DND-41 (cell line): ENCODE measurements around the gene LSM7.

ENCODE experiments used
- ATAC-seq: fragments of 200-7000 bp; cut with Tn5 transposase; 3 replicates; pipeline ENCODE4 v1.9.1; 2021; ENCODE audit warnings: low read depth; ENCODE audit not compliant: insufficient read depth
- DNase-seq: peaks from one replicate; pipeline ENCODE4 v3.0.0-alpha.2; 2020
- H2AFZ ChIP-seq: 2 replicates; pipeline ENCODE4 v1.6.0; 2012; ENCODE audit warnings: low read depth, low read length
- H3K27ac ChIP-seq: 2 replicates; pipeline ENCODE4 v1.5.1; 2012; ENCODE audit warnings: low read length, inconsistent platforms
- H3K27me3 ChIP-seq: fragments of 200-600 bp; sonication (generic); 2 replicates; pipeline ENCODE4 v1.6.0; 2012; ENCODE audit warnings: low read length, mild to moderate bottlenecking, inconsistent platforms; ENCODE audit not compliant: insufficient read depth, poor library complexity
- H3K36me3 ChIP-seq: 2 replicates; pipeline ENCODE4 v1.5.1; 2012; ENCODE audit warnings: low read length, inconsistent platforms; ENCODE audit not compliant: insufficient read depth
- H3K4me1 ChIP-seq: 2 replicates; pipeline ENCODE4 v1.5.1; 2012; ENCODE audit warnings: mild to moderate bottlenecking, low read length; ENCODE audit not compliant: insufficient read depth
- H3K4me2 ChIP-seq: 2 replicates; pipeline ENCODE4 v1.6.0; 2012; ENCODE audit warnings: mild to moderate bottlenecking, moderate library complexity, low read length, inconsistent platforms; ENCODE audit not compliant: insufficient read depth
- H3K4me3 ChIP-seq, 2 experiments: fragments of 200-600 bp in 1 of 2; shearing (Covaris generic) in 1 of 2; 2 replicates each; pipeline ENCODE4 v1.5.1; 2012 to 2016; ENCODE audit warnings: inconsistent platforms in 2 of 2, low read length in 2 of 2, mild to moderate bottlenecking in 2 of 2, low read depth in 1 of 2, moderate library complexity in 1 of 2
- H3K79me2 ChIP-seq: 2 replicates; pipeline ENCODE4 v1.6.0; 2012; ENCODE audit warnings: low read length, inconsistent platforms; ENCODE audit not compliant: insufficient read depth
- H3K9ac ChIP-seq: 2 replicates; pipeline ENCODE4 v1.6.0; 2012; ENCODE audit warnings: low read depth, mild to moderate bottlenecking, inconsistent platforms, low read length, moderate library complexity
- H3K9me3 ChIP-seq: 2 replicates; pipeline ENCODE4 v1.5.1; 2012; ENCODE audit warnings: low read length, moderate library complexity, mild to moderate bottlenecking, inconsistent platforms; ENCODE audit not compliant: insufficient read depth, severe bottlenecking
- H4K20me1 ChIP-seq: 2 replicates; pipeline ENCODE4 v1.6.0; 2012; ENCODE audit warnings: low read length; ENCODE audit not compliant: insufficient read depth
- EZH2 ChIP-seq: IDR thresholded peaks from 3 replicates; pipeline ENCODE4 v1.6.1; 2012; ENCODE audit warnings: borderline replicate concordance, low read depth, mild to moderate bottlenecking, moderate library complexity, low read length, inconsistent platforms; ENCODE audit not compliant: severe bottlenecking
- TF ChIP-seq, protein P1 (sequence below): IDR thresholded peaks from 2 replicates; pipeline ENCODE4 v1.5.1; 2012; ENCODE audit warnings: borderline replicate concordance, low read length, moderate library complexity, mild to moderate bottlenecking; ENCODE audit not compliant: poor library complexity, severe bottlenecking; ENCODE audit errors: extremely low read depth

LSM7 gene

DNA sequence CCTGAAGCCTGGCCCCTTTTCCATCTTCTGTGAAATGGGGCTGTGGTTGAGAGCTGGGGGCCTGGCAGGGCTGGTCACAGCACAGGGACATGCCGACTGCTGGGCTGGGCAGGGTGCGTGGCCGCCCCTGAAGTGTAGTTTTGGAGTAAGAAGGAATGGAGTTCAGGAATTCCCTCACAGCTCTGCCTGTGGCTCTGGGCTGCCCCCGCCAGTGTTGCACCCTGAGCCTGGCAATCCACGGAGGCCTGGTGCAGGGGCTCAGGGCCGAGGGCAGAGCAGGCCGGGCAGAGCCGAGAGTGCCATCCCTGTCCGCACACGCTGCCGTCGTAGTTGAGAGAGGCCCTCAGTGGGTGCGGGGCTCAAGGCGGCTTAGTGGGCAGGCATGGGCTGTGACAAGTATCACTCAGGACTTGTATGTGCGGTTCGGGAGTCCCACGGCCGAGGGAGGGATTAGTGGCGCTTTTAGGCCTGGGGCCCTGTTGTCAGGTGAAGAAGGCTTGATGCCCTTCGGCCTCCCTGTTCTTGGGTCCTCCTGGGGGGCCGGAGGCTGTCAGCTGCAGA, 9.7 kb upstream of the LSM7 start:
- peaks cover 9% of the 10 kb centered on the region for H3K4me1 ChIP-seq
- no peak overlapping the region for H3K27ac ChIP-seq
- no peak overlapping the region for H2AFZ ChIP-seq
- no peaks in the 10 kb centered on the region for H3K9me3 ChIP-seq
- H3K27me3 ChIP-seq = no peaks in the 10 kb centered on the region
- peaks cover 62% of the 10 kb centered on the region for H3K79me2 ChIP-seq
- H3K9ac ChIP-seq = no peak overlapping the region
- no peak for DNase-seq
- H3K4me2 ChIP-seq = no peak overlapping the region
- H3K36me3 ChIP-seq = peaks cover 85% of the 10 kb centered on the region
- H3K4me3 ChIP-seq = no peak overlapping the region
- peaks cover 76% of the 10 kb centered on the region for H4K20me1 ChIP-seq
- ATAC-seq = no peak
- TF ChIP-seq, protein P1, sequence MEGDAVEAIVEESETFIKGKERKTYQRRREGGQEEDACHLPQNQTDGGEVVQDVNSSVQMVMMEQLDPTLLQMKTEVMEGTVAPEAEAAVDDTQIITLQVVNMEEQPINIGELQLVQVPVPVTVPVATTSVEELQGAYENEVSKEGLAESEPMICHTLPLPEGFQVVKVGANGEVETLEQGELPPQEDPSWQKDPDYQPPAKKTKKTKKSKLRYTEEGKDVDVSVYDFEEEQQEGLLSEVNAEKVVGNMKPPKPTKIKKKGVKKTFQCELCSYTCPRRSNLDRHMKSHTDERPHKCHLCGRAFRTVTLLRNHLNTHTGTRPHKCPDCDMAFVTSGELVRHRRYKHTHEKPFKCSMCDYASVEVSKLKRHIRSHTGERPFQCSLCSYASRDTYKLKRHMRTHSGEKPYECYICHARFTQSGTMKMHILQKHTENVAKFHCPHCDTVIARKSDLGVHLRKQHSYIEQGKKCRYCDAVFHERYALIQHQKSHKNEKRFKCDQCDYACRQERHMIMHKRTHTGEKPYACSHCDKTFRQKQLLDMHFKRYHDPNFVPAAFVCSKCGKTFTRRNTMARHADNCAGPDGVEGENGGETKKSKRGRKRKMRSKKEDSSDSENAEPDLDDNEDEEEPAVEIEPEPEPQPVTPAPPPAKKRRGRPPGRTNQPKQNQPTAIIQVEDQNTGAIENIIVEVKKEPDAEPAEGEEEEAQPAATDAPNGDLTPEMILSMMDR = no peak
- TF ChIP-seq EZH2 = no peak

DNA sequence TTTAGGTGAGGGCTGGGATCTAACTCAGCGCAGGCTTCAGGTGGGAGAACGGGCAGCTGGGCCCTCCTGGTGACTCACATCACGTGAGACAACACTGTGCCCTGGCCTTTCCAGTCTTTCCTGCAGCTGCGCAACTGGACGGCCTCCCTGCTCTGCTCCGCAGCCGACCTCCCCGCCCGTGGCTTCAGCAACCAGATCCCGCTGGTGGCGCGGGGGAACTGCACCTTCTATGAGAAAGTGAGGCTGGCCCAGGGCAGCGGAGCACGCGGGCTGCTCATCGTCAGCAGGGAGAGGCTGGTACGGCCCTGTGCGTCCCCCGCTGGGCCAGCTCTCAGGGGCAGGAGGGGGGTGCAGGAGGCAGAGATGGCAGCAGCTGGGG, 8.9 kb upstream of the LSM7 start:
- H3K9ac ChIP-seq = no peak overlapping the region
- DNase-seq (peak; percentile 37), ATAC-seq (peak; percentile 41; the same call in 1 of the 3 replicates)
- no peak overlapping the region for H3K27ac ChIP-seq
- H3K9me3 ChIP-seq = no peaks in the 10 kb centered on the region
- H3K4me1 ChIP-seq = peaks cover 16% of the 10 kb centered on the region
- H2AFZ ChIP-seq = no peak overlapping the region
- peaks cover 68% of the 10 kb centered on the region for H3K79me2 ChIP-seq
- peaks cover 79% of the 10 kb centered on the region for H4K20me1 ChIP-seq
- H3K36me3 ChIP-seq = peaks cover 78% of the 10 kb centered on the region
- H3K4me3 ChIP-seq = no peak overlapping the region
- H3K27me3 ChIP-seq = no peaks in the 10 kb centered on the region
- H3K4me2 ChIP-seq = no peak overlapping the region
- no peak for TF ChIP-seq EZH2
- TF ChIP-seq, protein P1 = peak; percentile 24

DNA sequence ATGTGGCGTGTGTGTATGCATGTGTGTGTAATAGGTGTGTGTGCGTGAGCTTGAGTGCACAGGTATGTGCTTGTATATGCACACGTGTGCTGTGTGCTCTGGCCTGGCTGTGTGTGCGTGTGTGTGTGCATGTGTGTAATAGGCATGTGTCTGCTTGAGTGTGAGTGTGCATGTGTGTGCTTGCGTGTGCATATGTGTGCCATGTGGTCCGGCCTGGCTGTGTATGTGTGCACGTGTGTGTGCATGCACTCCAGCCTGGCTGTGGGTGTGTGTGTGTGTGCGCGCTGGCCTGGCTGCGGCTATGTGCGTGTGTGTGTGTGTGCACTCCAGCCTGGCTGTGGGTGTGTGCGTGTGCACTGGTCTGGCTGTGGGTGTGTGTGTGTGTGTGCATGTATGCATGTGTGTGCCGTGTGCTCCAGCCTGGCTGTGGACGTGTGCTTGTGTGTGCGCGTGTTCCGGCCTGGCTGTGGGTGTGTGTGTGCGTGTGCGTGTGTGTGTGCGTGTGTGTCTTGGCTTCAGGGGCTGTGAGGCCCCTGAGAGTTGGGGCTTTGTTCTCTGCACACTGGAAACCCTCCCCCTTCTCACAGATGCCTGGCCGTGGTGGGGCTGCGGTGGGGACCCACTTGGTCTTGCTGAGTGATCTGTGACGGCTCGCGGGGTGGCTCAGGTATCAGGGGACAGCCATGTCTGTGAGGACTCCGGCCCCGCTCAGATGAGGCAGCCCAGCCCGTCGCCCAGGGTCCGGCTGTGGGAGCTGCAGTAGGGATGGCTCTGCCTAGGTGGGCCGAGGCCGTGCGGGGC, 8.3 kb upstream of the LSM7 start:
- ATAC-seq = no peak
- peaks cover 74% of the 10 kb centered on the region for H3K79me2 ChIP-seq

More for the DNA sequence above, 8.3 kb upstream of the LSM7 start:
- H3K36me3 ChIP-seq = peaks cover 73% of the 10 kb centered on the region
- no peak overlapping the region for H3K4me2 ChIP-seq
- H3K4me3 ChIP-seq = no peak overlapping the region
- DNase-seq = no peak
- H3K9ac ChIP-seq = no peak overlapping the region
- no peaks in the 10 kb centered on the region for H3K27me3 ChIP-seq
- peaks cover 22% of the 10 kb centered on the region for H3K4me1 ChIP-seq
- no peak overlapping the region for H3K27ac ChIP-seq
- TF ChIP-seq, protein P1 = no peak
- TF ChIP-seq EZH2 = no peak
- peaks cover 79% of the 10 kb centered on the region for H4K20me1 ChIP-seq
- H2AFZ ChIP-seq = no peak overlapping the region
- no peaks in the 10 kb centered on the region for H3K9me3 ChIP-seq
